ENCODE measurements around the gene CDH23. TPM values are rescaled to one million over a fixed set of nuclear protein-coding genes. Genes with fewer than 3 reads are reported as not detected.
A peak's percentile ranks its signal among the peaks of the same experiment; 100 is the strongest.

CDH23 gene
- total and polyA plus RNA-seq, 2 donors from 2014 or later: 1.1 to 6.4 TPM

DNA sequence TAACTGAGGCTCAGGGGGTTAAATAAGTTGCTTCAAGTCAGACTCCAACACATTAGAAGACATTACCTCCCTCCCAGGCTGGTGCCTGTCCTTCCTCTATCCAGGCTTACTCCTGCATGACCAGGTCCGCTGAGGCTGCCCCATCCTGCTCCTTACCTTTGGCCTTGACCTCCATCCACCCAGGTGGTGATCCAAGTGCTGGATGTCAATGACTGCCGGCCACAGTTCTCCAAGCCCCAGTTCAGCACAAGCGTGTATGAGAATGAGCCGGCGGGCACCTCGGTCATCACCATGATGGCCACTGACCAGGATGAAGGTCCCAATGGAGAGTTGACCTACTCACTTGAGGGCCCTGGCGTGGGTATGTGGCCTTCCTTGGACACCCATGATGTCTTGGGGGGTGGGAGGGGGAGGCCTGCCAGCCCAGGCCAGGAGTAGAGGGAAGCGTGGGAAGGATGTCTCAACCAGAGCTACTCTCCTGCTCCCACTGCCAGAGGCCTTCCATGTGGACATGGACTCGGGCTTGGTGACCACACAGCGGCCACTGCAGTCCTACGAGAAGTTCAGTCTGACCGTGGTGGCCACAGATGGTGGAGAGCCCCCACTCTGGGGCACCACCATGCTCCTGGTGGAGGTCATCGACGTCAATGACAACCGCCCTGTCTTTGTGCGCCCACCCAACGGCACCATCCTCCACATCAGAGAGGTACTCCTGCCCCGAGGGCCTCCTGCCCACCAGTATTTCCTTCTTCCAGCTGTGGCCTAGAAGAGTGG is 406.2 kb downstream of the CDH23 start:
- H3K36me3 ChIP-seq (ENCODE audit: control insufficient read depth in 2 of 3, insufficient read depth in 3 of 3, low read length in 3 of 3): no peaks in the 10 kb centered on the region
- H3K9ac ChIP-seq (ENCODE audit: low read length in 3 of 3): no peak overlapping the region
- TF ChIP-seq, protein P1, sequence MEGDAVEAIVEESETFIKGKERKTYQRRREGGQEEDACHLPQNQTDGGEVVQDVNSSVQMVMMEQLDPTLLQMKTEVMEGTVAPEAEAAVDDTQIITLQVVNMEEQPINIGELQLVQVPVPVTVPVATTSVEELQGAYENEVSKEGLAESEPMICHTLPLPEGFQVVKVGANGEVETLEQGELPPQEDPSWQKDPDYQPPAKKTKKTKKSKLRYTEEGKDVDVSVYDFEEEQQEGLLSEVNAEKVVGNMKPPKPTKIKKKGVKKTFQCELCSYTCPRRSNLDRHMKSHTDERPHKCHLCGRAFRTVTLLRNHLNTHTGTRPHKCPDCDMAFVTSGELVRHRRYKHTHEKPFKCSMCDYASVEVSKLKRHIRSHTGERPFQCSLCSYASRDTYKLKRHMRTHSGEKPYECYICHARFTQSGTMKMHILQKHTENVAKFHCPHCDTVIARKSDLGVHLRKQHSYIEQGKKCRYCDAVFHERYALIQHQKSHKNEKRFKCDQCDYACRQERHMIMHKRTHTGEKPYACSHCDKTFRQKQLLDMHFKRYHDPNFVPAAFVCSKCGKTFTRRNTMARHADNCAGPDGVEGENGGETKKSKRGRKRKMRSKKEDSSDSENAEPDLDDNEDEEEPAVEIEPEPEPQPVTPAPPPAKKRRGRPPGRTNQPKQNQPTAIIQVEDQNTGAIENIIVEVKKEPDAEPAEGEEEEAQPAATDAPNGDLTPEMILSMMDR (IDR thresholded peaks at IDR 0.05; ENCODE audit: borderline replicate concordance, extremely low read depth, insufficient read depth): no peak
- no peak overlapping the region for H3K27ac ChIP-seq (ENCODE audit: low read depth in 2 of 2, low read length in 2 of 2)
- FAIRE-seq (no peak), DNase-seq (no peak)
- no peaks in the 10 kb centered on the region for H3K9me3 ChIP-seq (ENCODE audit: control insufficient read depth in 2 of 3, insufficient read depth in 1 of 3, low read length in 3 of 3)
- no peak overlapping the region for H3K4me3 ChIP-seq (ENCODE audit: low read length in 3 of 3)
- H3K4me1 ChIP-seq (ENCODE audit: control insufficient read depth in 2 of 3, insufficient read depth in 2 of 3, low read depth in 1 of 3, low read length in 3 of 3): peaks cover 0 to 2% (median 0%) of the 10 kb centered on the region in 3 donors
- intact Hi-C loops (cut with DNase I): no loop called here
- H3K27me3 ChIP-seq (ENCODE audit: control insufficient read depth, insufficient read depth, low read length): no peaks in the 10 kb centered on the region

DNA sequence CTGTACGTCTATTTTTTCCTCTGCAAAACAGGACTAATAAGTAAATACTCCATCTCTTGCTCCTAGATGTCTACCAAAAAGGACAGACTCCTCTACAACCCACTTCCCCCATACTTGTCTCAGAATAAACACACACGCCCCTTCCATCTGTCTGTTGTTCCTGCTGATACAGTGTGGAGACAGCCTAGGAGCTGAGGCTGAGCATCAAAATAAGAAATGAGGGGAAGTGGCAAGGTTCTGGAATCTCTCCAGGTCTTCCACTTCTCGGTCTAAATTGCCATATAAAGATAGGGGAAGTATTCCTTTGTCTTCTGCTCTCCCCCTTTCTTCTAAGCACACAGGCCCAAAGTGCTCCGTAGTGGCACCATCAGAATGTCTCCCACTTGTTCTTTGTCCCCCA is 407.4 kb downstream of the CDH23 start:
- TF ChIP-seq, protein P1 (IDR thresholded peaks at IDR 0.05; ENCODE audit: borderline replicate concordance, extremely low read depth, insufficient read depth): no peak
- FAIRE-seq (no peak), DNase-seq (no peak)
- H3K27ac ChIP-seq (ENCODE audit: low read depth in 2 of 2, low read length in 2 of 2): no peak overlapping the region
- no peaks in the 10 kb centered on the region for H3K9me3 ChIP-seq (ENCODE audit: control insufficient read depth in 2 of 3, insufficient read depth in 1 of 3, low read length in 3 of 3)
- H3K4me3 ChIP-seq (ENCODE audit: low read length in 3 of 3): no peak overlapping the region
- no peaks in the 10 kb centered on the region for H3K36me3 ChIP-seq (ENCODE audit: control insufficient read depth in 2 of 3, insufficient read depth in 3 of 3, low read length in 3 of 3)
- H3K4me1 ChIP-seq (ENCODE audit: control insufficient read depth in 2 of 3, insufficient read depth in 2 of 3, low read depth in 1 of 3, low read length in 3 of 3): peaks cover 0 to 2% (median 0%) of the 10 kb centered on the region in 3 donors
- H3K27me3 ChIP-seq (ENCODE audit: control insufficient read depth, insufficient read depth, low read length): no peaks in the 10 kb centered on the region
- no peak overlapping the region for H3K9ac ChIP-seq (ENCODE audit: low read length in 3 of 3)
- intact Hi-C loops (cut with DNase I): no loop called here

- intact Hi-C loops (cut with DNase I): no loop called here
Measured at GRCh38 chr10:71805776-71806703, 409.3 kb downstream of the CDH23 start.

More at GRCh38 chr10:71805776-71806703, 409.3 kb downstream of the CDH23 start:
- Histone ChIP-seq H3K36me3 (ENCODE audit: control insufficient read depth in 2 of 3, insufficient read depth in 3 of 3, low read length in 3 of 3) (no peaks in the 10 kb centered on the region), H3K4me3 (ENCODE audit: low read length in 3 of 3) (no peak overlapping the region), H3K27ac (ENCODE audit: low read depth in 2 of 2, low read length in 2 of 2) (no peak overlapping the region), H3K4me1 (ENCODE audit: control insufficient read depth in 2 of 3, insufficient read depth in 2 of 3, low read depth in 1 of 3, low read length in 3 of 3) (peaks cover 0 to 2% (median 0%) of the 10 kb centered on the region in 3 donors), H3K9me3 (ENCODE audit: control insufficient read depth in 2 of 3, insufficient read depth in 1 of 3, low read length in 3 of 3) (no peaks in the 10 kb centered on the region), H3K9ac (ENCODE audit: low read length in 3 of 3) (no peak overlapping the region), H3K27me3 (ENCODE audit: control insufficient read depth, insufficient read depth, low read length) (no peaks in the 10 kb centered on the region)
- DNase-seq (peak in 4 of 5 donors; percentile 33 to 68 (median 44)), FAIRE-seq (no peak)
- TF ChIP-seq, protein P1 (IDR thresholded peaks at IDR 0.05; ENCODE audit: borderline replicate concordance, extremely low read depth, insufficient read depth): no peak

Data from kidney (tissue), 14 donors.